Measurements from ENCODE around the gene MED13.

- TF ChIP-seq EZH2 (IDR thresholded peaks at IDR 0.05; ENCODE audit: insufficient read depth, poor library complexity, severe bottlenecking), result no peak
- TF ChIP-seq EZH2phosphoT487 (IDR thresholded peaks at IDR 0.05; ENCODE audit: insufficient read depth, low read depth), result no peak
These were observed 34.5 kb upstream of the MED13 start for GRCh38 chr17:62099532-62099931.
